B cell (primary cell): ENCODE measurements around the gene NFKBIA.

Experiments used
- EZH2 ChIP-seq: IDR thresholded peaks from 2 replicates; pipeline ENCODE4 v1.6.1; 2012; ENCODE audit warnings: borderline replicate concordance, low read depth, mild to moderate bottlenecking, moderate library complexity, low read length; ENCODE audit not compliant: insufficient read depth, poor library complexity, severe bottlenecking
- TF ChIP-seq, protein P1 (sequence below): fragments of 200-600 bp; IDR thresholded peaks from one replicate; pipeline ENCODE4 v1.8.0; 2022; ENCODE audit warnings: antibody characterized with exemption, mild to moderate bottlenecking

- TF ChIP-seq, protein P1, sequence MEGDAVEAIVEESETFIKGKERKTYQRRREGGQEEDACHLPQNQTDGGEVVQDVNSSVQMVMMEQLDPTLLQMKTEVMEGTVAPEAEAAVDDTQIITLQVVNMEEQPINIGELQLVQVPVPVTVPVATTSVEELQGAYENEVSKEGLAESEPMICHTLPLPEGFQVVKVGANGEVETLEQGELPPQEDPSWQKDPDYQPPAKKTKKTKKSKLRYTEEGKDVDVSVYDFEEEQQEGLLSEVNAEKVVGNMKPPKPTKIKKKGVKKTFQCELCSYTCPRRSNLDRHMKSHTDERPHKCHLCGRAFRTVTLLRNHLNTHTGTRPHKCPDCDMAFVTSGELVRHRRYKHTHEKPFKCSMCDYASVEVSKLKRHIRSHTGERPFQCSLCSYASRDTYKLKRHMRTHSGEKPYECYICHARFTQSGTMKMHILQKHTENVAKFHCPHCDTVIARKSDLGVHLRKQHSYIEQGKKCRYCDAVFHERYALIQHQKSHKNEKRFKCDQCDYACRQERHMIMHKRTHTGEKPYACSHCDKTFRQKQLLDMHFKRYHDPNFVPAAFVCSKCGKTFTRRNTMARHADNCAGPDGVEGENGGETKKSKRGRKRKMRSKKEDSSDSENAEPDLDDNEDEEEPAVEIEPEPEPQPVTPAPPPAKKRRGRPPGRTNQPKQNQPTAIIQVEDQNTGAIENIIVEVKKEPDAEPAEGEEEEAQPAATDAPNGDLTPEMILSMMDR: no peak
- TF ChIP-seq EZH2: no peak
Observed at GRCh38 chr14:35383569-35384454, 20.7 kb downstream of the NFKBIA start.
